CD4-positive, alpha-beta T cell treated with Interleukin-6 at 100 ng/mL for 8 hours (primary cell): Measurements from ENCODE around the gene MYO5B.
A peak's percentile ranks its signal among the peaks of the same experiment; 100 is the strongest.

Experiments used
- DNase-seq: peaks from one replicate; pipeline ENCODE4 v3.0.0-alpha.2; 2020; ENCODE audit warnings: mixed read lengths, low spot score

Gene MYO5B

GRCh38 chr18:49880661-49881060 is 314.3 kb downstream of the MYO5B start:
- DNase-seq: no peak

- DNase-seq: no peak
Measured at GRCh38 chr18:49879271-49879580, 315.7 kb downstream of the MYO5B start.

GRCh38 chr18:49878567-49879270 is 316.2 kb downstream of the MYO5B start:
- no peak for DNase-seq

- no peak for DNase-seq
Measured at GRCh38 chr18:49878015-49878414, 316.9 kb downstream of the MYO5B start.

- no peak for DNase-seq
Measured at GRCh38 chr18:49876536-49876935, 318.4 kb downstream of the MYO5B start.

- DNase-seq: no peak
Measured at GRCh38 chr18:49875783-49876182, 319.2 kb downstream of the MYO5B start.

- DNase-seq: no peak
Measured at GRCh38 chr18:49875155-49875554, 319.8 kb downstream of the MYO5B start.

- no peak for DNase-seq
Measured at GRCh38 chr18:49874238-49874637, 320.7 kb downstream of the MYO5B start.

- no peak for DNase-seq
Measured at GRCh38 chr18:49869354-49869753, 325.6 kb downstream of the MYO5B start.

GRCh38 chr18:49866680-49867079 is 328.3 kb downstream of the MYO5B start:
- DNase-seq: no peak

GRCh38 chr18:49865401-49865800 is 329.5 kb downstream of the MYO5B start:
- no peak for DNase-seq

GRCh38 chr18:49863769-49864621 is 331.0 kb downstream of the MYO5B start:
- no peak for DNase-seq

GRCh38 chr18:49862656-49863385 is 332.1 kb downstream of the MYO5B start:
- DNase-seq: no peak

GRCh38 chr18:49861659-49862058 is 333.3 kb downstream of the MYO5B start:
- DNase-seq: no peak

- DNase-seq: no peak
Measured at GRCh38 chr18:49859725-49860124, 335.2 kb downstream of the MYO5B start.

GRCh38 chr18:49859021-49859359 is 336.0 kb downstream of the MYO5B start:
- DNase-seq: no peak

GRCh38 chr18:49858309-49859020 is 336.5 kb downstream of the MYO5B start:
- DNase-seq: peak; percentile 40

GRCh38 chr18:49857708-49858107 is 337.2 kb downstream of the MYO5B start:
- no peak for DNase-seq

- DNase-seq: no peak
Measured at GRCh38 chr18:49856496-49856895, 338.5 kb downstream of the MYO5B start.

- DNase-seq: no peak
Measured at GRCh38 chr18:49855711-49856415, 339.1 kb downstream of the MYO5B start.

- DNase-seq: no peak
Measured at GRCh38 chr18:49854681-49855080, 340.3 kb downstream of the MYO5B start.

- no peak for DNase-seq
Measured at GRCh38 chr18:49853436-49853835, 341.5 kb downstream of the MYO5B start.
